HEK293T (cell line): Measurements from ENCODE around the gene ABCC6.
"Not testable (repeated sequence)": the region's sequence is repeated elsewhere in the genome, so short reads cannot be mapped to it uniquely, and the experiment has no call there.

Source experiments
- CTCF ChIA-PET: fragments of 350-600 bp; formaldehyde crosslinking; extraction: SDS; loops from one replicate; lab custom pipeline; 2021; ENCODE audit warnings: antibody characterized with exemption, inconsistent platforms; lab: Yijun Ruan, JAX
- POLR2A ChIA-PET: fragments of 350-600 bp; formaldehyde crosslinking; extraction: SDS; loops from one replicate; lab custom pipeline; 2020; ENCODE audit warnings: antibody characterized with exemption, inconsistent platforms; lab: Yijun Ruan, JAX
- DNase-seq: peaks from one replicate; pipeline ENCODE4 v3.0.0; 2012; ENCODE audit warnings: mixed read lengths; ENCODE audit errors: extremely low spot score
- ARNT ChIP-seq: fragments of 450-650 bp; IDR thresholded peaks from 2 replicates; pipeline ENCODE4 v1.6.1; 2017; ENCODE audit warnings: mild to moderate bottlenecking
- BHLHE40 ChIP-seq: fragments of 450-650 bp; IDR thresholded peaks from 2 replicates; pipeline ENCODE4 v1.6.1; 2016; ENCODE audit warnings: mild to moderate bottlenecking, moderate library complexity, borderline replicate concordance
- CTBP1 ChIP-seq: fragments of 450-650 bp; IDR thresholded peaks from 2 replicates; pipeline ENCODE4 v1.6.1; 2016; ENCODE audit warnings: borderline replicate concordance
- ELF4 ChIP-seq: fragments of 450-650 bp; IDR thresholded peaks from 2 replicates; pipeline ENCODE4 v1.6.1; 2017; ENCODE audit warnings: antibody characterized with exemption
- FOXA1 ChIP-seq: fragments of 450-650 bp; IDR thresholded peaks from 2 replicates; pipeline ENCODE4 v1.6.1; 2016; ENCODE audit warnings: mild to moderate bottlenecking
- FOXK2 ChIP-seq: fragments of 450-650 bp; IDR thresholded peaks from 2 replicates; pipeline ENCODE4 v1.6.1; 2016; ENCODE audit warnings: mild to moderate bottlenecking
- FOXM1 ChIP-seq: fragments of 450-650 bp; IDR thresholded peaks from 2 replicates; pipeline ENCODE4 v1.6.1; 2017; ENCODE audit warnings: mild to moderate bottlenecking, borderline replicate concordance
- HDGF ChIP-seq: fragments of 450-650 bp; IDR thresholded peaks from 2 replicates; pipeline ENCODE4 v1.6.1; 2017; ENCODE audit warnings: antibody characterized with exemption, borderline replicate concordance
- L3MBTL2 ChIP-seq: fragments of 450-650 bp; conservative IDR thresholded peaks from 2 replicates; pipeline ENCODE4 v1.6.1; 2016; ENCODE audit warnings: mild to moderate bottlenecking
- LEF1 ChIP-seq: fragments of 450-650 bp; IDR thresholded peaks from 2 replicates; pipeline ENCODE4 v1.6.1; 2017; ENCODE audit warnings: mild to moderate bottlenecking, borderline replicate concordance
- NFRKB ChIP-seq: fragments of 450-650 bp; IDR thresholded peaks from 2 replicates; pipeline ENCODE4 v1.6.1; 2016; ENCODE audit warnings: mild to moderate bottlenecking, moderate library complexity
- PKNOX1 ChIP-seq: fragments of 450-650 bp; IDR thresholded peaks from 2 replicates; pipeline ENCODE4 v1.6.1; 2016
- SP1 ChIP-seq: fragments of 450-650 bp; IDR thresholded peaks from 2 replicates; pipeline ENCODE4 v1.6.1; 2017
- SUZ12 ChIP-seq: fragments of 450-650 bp; IDR thresholded peaks from 2 replicates; pipeline ENCODE4 v1.6.1; 2016; ENCODE audit warnings: mild to moderate bottlenecking
- TARDBP ChIP-seq: fragments of 450-650 bp; IDR thresholded peaks from 2 replicates; pipeline ENCODE4 v1.6.1; 2016
- ZNF384 ChIP-seq: fragments of 450-650 bp; IDR thresholded peaks from 2 replicates; pipeline ENCODE4 v1.6.1; 2016

Gene ABCC6

GRCh38 chr16:16199428-16199827 is 23.9 kb downstream of the ABCC6 start:
- CTCF ChIA-PET, POLR2A ChIA-PET, DNase-seq: not testable (repeated sequence)

- no peak for DNase-seq
- ChIA-PET CTCF (no interaction called here), POLR2A (no interaction called here)
- TF ChIP-seq ARNT (no peak), BHLHE40 (no peak), ZNF384 (no peak), TARDBP (no peak), SP1 (no peak), NFRKB (no peak), HDGF (no peak), L3MBTL2 (no peak), ELF4 (no peak), PKNOX1 (no peak), LEF1 (no peak), CTBP1 (no peak), FOXK2 (no peak), FOXM1 (no peak), SUZ12 (no peak), FOXA1 (no peak)
These were observed 25.3 kb downstream of the ABCC6 start for GRCh38 chr16:16197966-16198365.

GRCh38 chr16:16197331-16197730 is 26.0 kb downstream of the ABCC6 start:
- DNase-seq: no peak
- CTCF ChIA-PET: no interaction called here
- TF ChIP-seq NFRKB (no peak), CTBP1 (no peak), SUZ12 (no peak), LEF1 (no peak)

GRCh38 chr16:16196099-16196498 is 27.2 kb downstream of the ABCC6 start:
- CTCF ChIA-PET: interaction anchor here (0.8 kb wide), 1 partner anchor 18 kb away, joined by 3 read pairs; no protein-coding TSS in a partner anchor
- POLR2A ChIA-PET: no interaction called here
- TF ChIP-seq FOXK2 (no peak), L3MBTL2 (no peak), SUZ12 (no peak), FOXM1 (no peak), LEF1 (no peak), HDGF (no peak), FOXA1 (no peak), PKNOX1 (no peak), ELF4 (no peak), ARNT (no peak), ZNF384 (no peak), SP1 (no peak), NFRKB (no peak), CTBP1 (no peak), TARDBP (no peak)
- DNase-seq: no peak

More at GRCh38 chr16:16197331-16197730, 26.0 kb downstream of the ABCC6 start:
- POLR2A ChIA-PET: no interaction called here

GRCh38 chr16:16191493-16192167 is 31.7 kb downstream of the ABCC6 start:
- POLR2A ChIA-PET: no interaction called here
- DNase-seq: no peak
- TF ChIP-seq ZNF384 (no peak), CTBP1 (no peak), ELF4 (no peak), ARNT (no peak), NFRKB (no peak), FOXM1 (no peak)
- CTCF ChIA-PET: no interaction called here

- DNase-seq, CTCF ChIA-PET, POLR2A ChIA-PET: not testable (repeated sequence)
These were observed 32.3 kb downstream of the ABCC6 start for GRCh38 chr16:16190966-16191365.

GRCh38 chr16:16190546-16190945 is 32.7 kb downstream of the ABCC6 start:
- DNase-seq: no peak
- TF ChIP-seq CTBP1 (no peak), FOXM1 (no peak), ARNT (no peak), NFRKB (no peak), SUZ12 (no peak), L3MBTL2 (no peak), FOXA1 (no peak), HDGF (no peak), FOXK2 (no peak), PKNOX1 (no peak), TARDBP (no peak), SP1 (no peak), BHLHE40 (no peak), LEF1 (no peak), ZNF384 (no peak), ELF4 (no peak)
- ChIA-PET POLR2A (no interaction called here), CTCF (no interaction called here)
